Neural cell (in vitro differentiated cells): ENCODE results near the gene THEM4. TPM values are rescaled to one million over a fixed set of nuclear protein-coding genes. Genes with fewer than 3 reads are reported as not detected.

ENCODE experiments used
- H2AFZ ChIP-seq: fragments of 200-600, 300-800 bp; sonication (generic), shearing (Covaris generic); 2 replicates; pipeline ENCODE4 v1.6.0; 2014; ENCODE audit warnings: low read depth, mild to moderate bottlenecking, antibody characterized with exemption, low read length, moderate library complexity
- H3F3A ChIP-seq: fragments of 200-600 bp; shearing (Covaris generic); 2 replicates; pipeline ENCODE4 v1.6.1; 2016; ENCODE audit warnings: mild to moderate bottlenecking, moderate library complexity, mixed read lengths, antibody characterized with exemption, low read length; ENCODE audit not compliant: insufficient read depth, poor library complexity, severe bottlenecking
- H3K27ac ChIP-seq: fragments of 200-600, 300-800 bp; sonication (generic), shearing (Covaris generic); 2 replicates; pipeline ENCODE4 v1.5.1; 2014; ENCODE audit warnings: mild to moderate bottlenecking, low read length, moderate library complexity
- H3K27me3 ChIP-seq: fragments of 300-800, 200-600 bp; sonication (generic), shearing (Covaris generic); 2 replicates; pipeline ENCODE4 v1.6.0; 2014; ENCODE audit warnings: mild to moderate bottlenecking, low read depth, low read length, moderate library complexity; ENCODE audit not compliant: insufficient read depth
- H3K36me3 ChIP-seq: fragments of 300-800, 200-600 bp; sonication (generic), shearing (Covaris generic); 2 replicates; pipeline ENCODE4 v1.5.1; 2014; ENCODE audit warnings: mild to moderate bottlenecking, antibody characterized with exemption, low read length, moderate library complexity; ENCODE audit not compliant: insufficient read depth
- H3K4me2 ChIP-seq: fragments of 300-800, 200-600 bp; sonication (generic), shearing (Covaris generic); 2 replicates; pipeline ENCODE4 v1.6.0; 2014; ENCODE audit warnings: mild to moderate bottlenecking, low read length
- H3K4me3 ChIP-seq: fragments of 300-800, 200-600 bp; sonication (generic), shearing (Covaris generic); 2 replicates; pipeline ENCODE4 v1.5.1; 2014; ENCODE audit warnings: mild to moderate bottlenecking, low read length, moderate library complexity
- H3K79me2 ChIP-seq: fragments of 200-600 bp; shearing (Covaris generic); replicated peaks from 2 replicates; pipeline ENCODE4 v1.6.0; 2014; ENCODE audit warnings: mild to moderate bottlenecking, low read length, moderate library complexity; ENCODE audit not compliant: insufficient read depth
- H3K9ac ChIP-seq: fragments of 300-800, 200-600 bp; sonication (generic), shearing (Covaris generic); 2 replicates; pipeline ENCODE4 v1.6.1; 2016; ENCODE audit warnings: mild to moderate bottlenecking, low read length, mixed read lengths
- H3K9me2 ChIP-seq: fragments of 200-600 bp; shearing (Covaris generic); 2 replicates; pipeline ENCODE4 v1.6.1; 2016; ENCODE audit warnings: mild to moderate bottlenecking, low read length, mixed read lengths; ENCODE audit not compliant: insufficient read depth
- H3K9me3 ChIP-seq: fragments of 200-600, 300-800 bp; sonication (generic), shearing (Covaris generic); 2 replicates; pipeline ENCODE4 v1.6.1; 2016; ENCODE audit warnings: mild to moderate bottlenecking, mixed run types, low read length, moderate library complexity, mixed read lengths
- H4K20me1 ChIP-seq: fragments of 200-600 bp; shearing (Covaris generic); 2 replicates; pipeline ENCODE4 v1.6.1; 2016; ENCODE audit warnings: mild to moderate bottlenecking, mixed run types; ENCODE audit not compliant: insufficient read depth
- MXI1 ChIP-seq: fragments of 450-650 bp; conservative IDR thresholded peaks from 2 replicates; pipeline ENCODE4 v1.6.1; 2014; ENCODE audit warnings: antibody characterized with exemption, mild to moderate bottlenecking; ENCODE audit not compliant: poor library complexity, severe bottlenecking
- RAD21 ChIP-seq: fragments of 450-650 bp; conservative IDR thresholded peaks from 2 replicates; pipeline ENCODE4 v1.6.1; 2014; ENCODE audit warnings: antibody characterized with exemption, mild to moderate bottlenecking, moderate library complexity
- TAF1 ChIP-seq: IDR thresholded peaks from 2 replicates; pipeline ENCODE4 v1.6.1; 2012; ENCODE audit warnings: low read depth
- polyA plus RNA-seq: library from polyadenylated mRNA; depleted of rRNA; stranded (reverse); fragments of >200 nt; gene quantifications from 2 replicates; pipeline ENCODE4 v1.2.3, GENCODE V29; 2014
- TF ChIP-seq, protein P1 (sequence below): IDR thresholded peaks from 2 replicates; pipeline ENCODE4 v1.6.1; 2012; ENCODE audit warnings: borderline replicate concordance
- TF ChIP-seq, protein P2 (sequence below): fragments of 450-650 bp; IDR thresholded peaks from 2 replicates; pipeline ENCODE4 v1.5.1; 2014; ENCODE audit warnings: antibody characterized with exemption, mild to moderate bottlenecking, moderate library complexity; ENCODE audit not compliant: poor library complexity, severe bottlenecking

The THEM4 gene
- polyA plus RNA-seq, 1 donor from 2014 or later = 11.3 TPM

DNA sequence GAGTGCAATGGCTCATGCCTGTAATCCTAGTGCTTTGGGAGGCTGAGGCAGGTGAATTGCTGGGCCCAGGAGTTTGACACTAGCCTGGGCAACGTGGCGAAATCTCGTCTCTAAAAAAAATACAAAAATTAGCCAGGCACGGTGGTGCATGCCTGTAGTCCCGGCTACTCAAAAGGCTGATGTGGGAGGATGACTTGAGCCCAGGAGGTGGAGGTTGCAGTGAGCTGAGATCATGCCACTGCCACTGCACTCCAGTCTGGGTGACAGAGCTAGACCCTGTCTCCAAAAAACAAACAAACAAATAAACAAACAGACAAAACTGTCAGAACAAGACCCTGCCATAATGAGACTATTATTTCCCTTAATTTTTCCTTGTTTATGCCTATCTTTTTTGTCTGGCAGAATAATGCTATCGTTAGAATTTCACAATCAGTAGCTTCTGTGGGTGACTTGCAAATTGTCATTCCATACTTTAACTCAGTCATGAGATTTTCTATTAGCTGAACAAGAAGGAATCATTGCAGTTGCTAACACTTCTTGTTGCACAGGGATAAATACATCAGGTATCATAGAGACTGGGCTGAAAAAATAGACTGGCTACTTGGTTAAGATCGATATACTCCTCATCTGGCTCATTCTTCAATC, 7.5 kb upstream of the THEM4 start:
- H3K27me3 ChIP-seq = no peaks in the 10 kb centered on the region
- H3K4me3 ChIP-seq = no peak overlapping the region
- no peaks in the 10 kb centered on the region for H3K9me2 ChIP-seq
- H3K9ac ChIP-seq = no peak overlapping the region
- H3K9me3 ChIP-seq = no peaks in the 10 kb centered on the region
- H3F3A ChIP-seq = no peaks in the 10 kb centered on the region
- no peaks in the 10 kb centered on the region for H3K79me2 ChIP-seq
- TF ChIP-seq, protein P1, sequence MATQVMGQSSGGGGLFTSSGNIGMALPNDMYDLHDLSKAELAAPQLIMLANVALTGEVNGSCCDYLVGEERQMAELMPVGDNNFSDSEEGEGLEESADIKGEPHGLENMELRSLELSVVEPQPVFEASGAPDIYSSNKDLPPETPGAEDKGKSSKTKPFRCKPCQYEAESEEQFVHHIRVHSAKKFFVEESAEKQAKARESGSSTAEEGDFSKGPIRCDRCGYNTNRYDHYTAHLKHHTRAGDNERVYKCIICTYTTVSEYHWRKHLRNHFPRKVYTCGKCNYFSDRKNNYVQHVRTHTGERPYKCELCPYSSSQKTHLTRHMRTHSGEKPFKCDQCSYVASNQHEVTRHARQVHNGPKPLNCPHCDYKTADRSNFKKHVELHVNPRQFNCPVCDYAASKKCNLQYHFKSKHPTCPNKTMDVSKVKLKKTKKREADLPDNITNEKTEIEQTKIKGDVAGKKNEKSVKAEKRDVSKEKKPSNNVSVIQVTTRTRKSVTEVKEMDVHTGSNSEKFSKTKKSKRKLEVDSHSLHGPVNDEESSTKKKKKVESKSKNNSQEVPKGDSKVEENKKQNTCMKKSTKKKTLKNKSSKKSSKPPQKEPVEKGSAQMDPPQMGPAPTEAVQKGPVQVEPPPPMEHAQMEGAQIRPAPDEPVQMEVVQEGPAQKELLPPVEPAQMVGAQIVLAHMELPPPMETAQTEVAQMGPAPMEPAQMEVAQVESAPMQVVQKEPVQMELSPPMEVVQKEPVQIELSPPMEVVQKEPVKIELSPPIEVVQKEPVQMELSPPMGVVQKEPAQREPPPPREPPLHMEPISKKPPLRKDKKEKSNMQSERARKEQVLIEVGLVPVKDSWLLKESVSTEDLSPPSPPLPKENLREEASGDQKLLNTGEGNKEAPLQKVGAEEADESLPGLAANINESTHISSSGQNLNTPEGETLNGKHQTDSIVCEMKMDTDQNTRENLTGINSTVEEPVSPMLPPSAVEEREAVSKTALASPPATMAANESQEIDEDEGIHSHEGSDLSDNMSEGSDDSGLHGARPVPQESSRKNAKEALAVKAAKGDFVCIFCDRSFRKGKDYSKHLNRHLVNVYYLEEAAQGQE = no peak
- TF ChIP-seq RAD21 = no peak
- no peak for TF ChIP-seq TAF1
- TF ChIP-seq, protein P2, sequence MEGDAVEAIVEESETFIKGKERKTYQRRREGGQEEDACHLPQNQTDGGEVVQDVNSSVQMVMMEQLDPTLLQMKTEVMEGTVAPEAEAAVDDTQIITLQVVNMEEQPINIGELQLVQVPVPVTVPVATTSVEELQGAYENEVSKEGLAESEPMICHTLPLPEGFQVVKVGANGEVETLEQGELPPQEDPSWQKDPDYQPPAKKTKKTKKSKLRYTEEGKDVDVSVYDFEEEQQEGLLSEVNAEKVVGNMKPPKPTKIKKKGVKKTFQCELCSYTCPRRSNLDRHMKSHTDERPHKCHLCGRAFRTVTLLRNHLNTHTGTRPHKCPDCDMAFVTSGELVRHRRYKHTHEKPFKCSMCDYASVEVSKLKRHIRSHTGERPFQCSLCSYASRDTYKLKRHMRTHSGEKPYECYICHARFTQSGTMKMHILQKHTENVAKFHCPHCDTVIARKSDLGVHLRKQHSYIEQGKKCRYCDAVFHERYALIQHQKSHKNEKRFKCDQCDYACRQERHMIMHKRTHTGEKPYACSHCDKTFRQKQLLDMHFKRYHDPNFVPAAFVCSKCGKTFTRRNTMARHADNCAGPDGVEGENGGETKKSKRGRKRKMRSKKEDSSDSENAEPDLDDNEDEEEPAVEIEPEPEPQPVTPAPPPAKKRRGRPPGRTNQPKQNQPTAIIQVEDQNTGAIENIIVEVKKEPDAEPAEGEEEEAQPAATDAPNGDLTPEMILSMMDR = no peak
- H3K36me3 ChIP-seq = no peaks in the 10 kb centered on the region
- no peak overlapping the region for H2AFZ ChIP-seq
- H4K20me1 ChIP-seq = no peaks in the 10 kb centered on the region
- no peak overlapping the region for H3K4me2 ChIP-seq
- H3K27ac ChIP-seq = no peak overlapping the region

DNA sequence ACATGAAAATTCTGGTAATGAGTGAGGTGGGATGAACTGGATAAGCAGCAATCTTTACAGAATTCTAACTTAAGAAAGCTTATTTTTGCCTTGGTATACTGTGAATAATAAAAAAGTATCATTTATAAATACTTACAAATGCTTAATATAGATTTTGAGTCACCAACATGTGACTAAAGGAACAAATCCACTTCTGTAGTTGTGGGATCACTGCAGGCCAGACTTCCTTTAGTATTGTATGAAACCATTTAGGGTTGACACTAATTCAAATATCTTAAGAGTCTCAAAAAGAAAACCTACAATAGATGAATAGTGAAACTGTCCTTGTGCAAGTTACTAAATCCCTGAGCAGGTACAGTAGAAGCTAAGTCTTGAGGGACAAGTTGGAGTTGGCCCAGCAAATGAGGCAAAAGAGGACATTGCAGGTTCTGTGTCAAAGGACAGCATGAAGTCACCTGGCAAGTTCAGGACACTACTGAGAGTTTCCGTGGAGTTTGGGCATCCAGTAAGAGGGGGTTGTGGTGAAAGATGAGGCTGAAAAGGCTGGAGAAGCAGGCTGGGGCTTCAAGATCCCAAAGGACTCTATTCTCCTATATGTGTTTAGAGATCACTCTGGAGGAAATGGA, 5.9 kb upstream of the THEM4 start:
- Histone ChIP-seq H3K9me3 (no peaks in the 10 kb centered on the region), H3K9me2 (no peaks in the 10 kb centered on the region), H3K36me3 (no peaks in the 10 kb centered on the region), H3K27ac (no peak overlapping the region), H4K20me1 (no peaks in the 10 kb centered on the region), H3K4me3 (no peak overlapping the region), H3K4me2 (no peak overlapping the region), H3K9ac (no peak overlapping the region), H2AFZ (no peak overlapping the region), H3K27me3 (no peaks in the 10 kb centered on the region), H3K79me2 (no peaks in the 10 kb centered on the region), H3F3A (no peaks in the 10 kb centered on the region)
- TF ChIP-seq MXI1 = no peak
- TF ChIP-seq, protein P2 = no peak
- no peak for TF ChIP-seq TAF1
